Testis (tissue), 2 donors: ENCODE data around the gene PTBP3.

Experiments used
- CTCF ChIP-seq, 3 experiments: fragments of 450-650 bp in 2 of 3; fragments of 200-600 bp in 1 of 3; sonication (generic) in 1 of 3; IDR thresholded peaks; one replicate each; pipeline ENCODE4 v1.5.1; 2016 to 2019; ENCODE audit warnings: antibody characterized with exemption in 3 of 3, mild to moderate bottlenecking in 2 of 3, moderate library complexity in 1 of 3
- POLR2A ChIP-seq: fragments of 450-650 bp; IDR thresholded peaks from one replicate; pipeline ENCODE4 v1.6.1; 2017; ENCODE audit warnings: antibody characterized with exemption, mild to moderate bottlenecking, moderate library complexity

DNA sequence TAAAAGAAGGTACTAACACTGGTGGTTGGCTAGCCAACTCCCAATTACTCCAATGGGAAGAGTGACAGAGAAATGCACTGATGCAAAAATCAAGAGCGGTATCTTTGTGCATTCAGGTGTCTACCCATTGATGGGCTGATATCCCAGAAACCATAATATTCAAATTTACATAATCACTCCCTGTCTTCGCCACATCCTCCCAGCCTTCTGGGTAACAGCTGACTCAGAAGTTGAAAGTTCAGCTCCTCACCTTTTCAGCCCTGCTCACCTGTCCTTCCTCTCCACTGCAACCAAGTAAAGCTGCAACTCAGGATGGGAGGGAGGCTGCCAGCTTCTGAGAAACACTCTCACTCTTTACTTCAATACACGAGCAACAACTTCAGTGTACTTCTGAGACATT lies 165.2 kb downstream of the PTBP3 start:
- TF ChIP-seq CTCF (IDR thresholded peaks at IDR 0.05) (no peak), POLR2A (no peak)
